Stimulated activated CD4-positive, alpha-beta T cell treated with anti-CD3 and anti-CD28 coated beads, Interleukin-4, amount 100 ng/mL, for 48 hours (primary cell): ENCODE data around the gene IMPDH2.
"Not testable (repeated sequence)": the region's sequence is repeated elsewhere in the genome, so short reads cannot be mapped to it uniquely, and the experiment has no call there.

Experiments
- DNase-seq, 2 donors: peaks; one replicate each; pipeline ENCODE4 v3.0.0-alpha.2; 2020; ENCODE audit warnings: low read depth in 2 of 2

The IMPDH2 gene

DNA sequence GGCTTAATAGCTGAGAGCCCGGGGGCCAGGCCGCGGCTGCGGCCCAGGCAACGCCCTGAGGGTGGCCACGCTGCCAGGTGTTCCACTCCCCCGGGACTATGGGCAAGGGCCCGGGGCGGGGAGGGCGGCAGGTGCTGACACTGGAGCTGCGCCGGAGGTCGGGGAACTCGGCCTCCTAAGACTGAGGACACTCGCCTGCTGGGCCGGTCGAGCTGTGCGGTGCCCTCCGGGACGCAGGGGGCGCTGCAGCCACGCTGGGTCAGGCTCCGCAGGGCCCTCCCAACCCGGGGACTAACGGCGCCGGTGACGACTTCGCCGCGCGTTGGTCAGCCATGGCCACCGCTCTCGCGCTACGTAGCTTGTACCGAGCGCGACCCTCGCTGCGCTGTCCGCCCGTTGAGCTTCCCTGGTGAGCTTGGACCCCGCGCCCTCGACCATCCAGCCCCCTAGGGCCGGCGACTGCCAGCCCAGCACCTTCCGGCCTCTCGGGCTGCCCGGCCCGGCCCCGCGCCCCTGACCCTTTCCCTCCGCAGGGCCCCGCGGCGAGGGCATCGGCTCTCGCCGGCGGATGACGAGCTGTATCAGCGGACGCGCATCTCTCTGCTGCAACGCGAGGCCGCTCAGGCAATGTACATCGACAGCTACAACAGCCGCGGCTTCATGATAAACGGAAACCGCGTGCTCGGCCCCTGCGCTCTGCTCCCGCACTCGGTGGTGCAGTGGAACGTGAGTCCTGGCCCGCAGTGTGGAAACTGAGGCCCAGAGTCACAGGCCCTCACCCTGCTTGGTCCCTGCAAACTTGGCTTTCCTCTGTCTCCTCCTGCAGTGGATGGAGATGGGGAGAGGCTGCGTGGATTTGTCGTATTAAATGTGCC lies 7.1 kb downstream of the IMPDH2 start, which contains the start of gene NDUFAF3:
Gene NDUFAF3 (plus strand): TSS at position 309 of the 875 bp plus-strand sequence. CDS start 24 bp downstream, at position 333.
- peak; percentile 90 to 96 for DNase-seq

- peak; percentile 99 for DNase-seq
Observed at GRCh38 chr3:49021213-49021812, 7.9 kb downstream of the IMPDH2 start.

- no peak for DNase-seq
Observed at GRCh38 chr3:49020330-49021212, 8.6 kb downstream of the IMPDH2 start.

DNA sequence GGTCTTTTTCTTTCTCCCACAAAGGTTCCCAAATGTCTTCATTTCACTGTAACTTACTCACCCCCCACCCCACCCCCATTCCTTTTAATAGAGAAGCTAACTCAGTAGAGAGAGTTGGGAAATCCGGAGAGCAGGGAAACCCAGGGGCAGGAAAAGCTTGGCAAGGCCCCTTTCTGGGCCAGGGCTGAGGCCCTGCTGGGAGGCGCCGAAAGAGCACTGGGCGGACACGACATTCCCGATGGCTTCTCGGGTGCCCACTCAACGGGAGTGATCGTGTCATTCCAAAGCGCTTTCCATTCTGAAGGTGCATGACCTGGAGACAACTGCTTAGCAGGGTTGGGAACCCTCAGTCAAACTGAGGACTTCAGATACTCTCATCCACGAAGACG lies 9.3 kb downstream of the IMPDH2 start:
- no peak for DNase-seq

GRCh38 chr3:49018707-49019006 lies 10.5 kb downstream of the IMPDH2 start:
- no peak for DNase-seq

- DNase-seq: peak in 1 of 2 donors; percentile 52
Observed at GRCh38 chr3:49017971-49018706, 11.1 kb downstream of the IMPDH2 start, which contains the start of gene DALRD3. Gene DALRD3, minus strand, starts transcription at chr3:49018580. Its CDS starts 16 bp downstream, at chr3:49018564.

- no peak for DNase-seq
Observed at GRCh38 chr3:49017229-49017970, 11.8 kb downstream of the IMPDH2 start.

DNA sequence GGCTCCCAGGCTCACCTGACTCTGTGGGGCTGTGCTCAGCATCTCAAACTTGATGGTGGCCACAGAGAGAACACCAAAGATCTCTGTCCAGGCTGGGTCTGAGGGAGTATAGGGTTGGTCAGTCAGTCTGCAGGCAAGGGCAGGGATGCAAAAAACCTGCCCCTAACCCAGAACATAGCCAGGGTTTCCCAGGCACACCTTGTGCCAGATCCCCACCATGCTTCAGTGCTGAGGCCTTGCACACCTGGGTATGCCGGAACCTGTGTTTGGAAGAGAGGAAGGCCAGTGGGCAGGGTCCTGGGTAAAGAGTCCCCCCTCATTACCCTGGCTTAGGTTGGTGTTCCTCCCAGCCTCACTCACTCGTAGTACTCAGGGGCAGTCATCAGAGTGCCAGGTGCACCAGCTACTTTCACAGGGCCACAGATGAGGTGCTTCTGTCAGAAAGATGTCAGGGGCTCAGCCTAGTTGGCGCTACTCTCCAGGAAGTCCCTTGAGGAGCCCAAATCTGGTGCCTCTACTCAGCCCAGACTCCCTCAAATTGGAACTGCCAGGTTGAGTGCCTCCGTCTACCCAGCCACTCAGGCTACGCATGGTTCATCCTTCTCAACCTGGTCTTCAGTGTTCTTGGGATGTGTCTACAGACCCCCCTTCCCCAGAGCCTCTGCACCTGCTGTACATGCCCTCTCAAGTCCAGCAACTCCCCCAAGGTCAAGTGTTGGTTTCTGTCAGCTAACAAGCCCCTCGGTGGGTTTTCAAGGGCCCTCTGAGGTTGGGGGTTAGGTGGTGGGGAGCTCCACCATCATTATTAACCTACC lies 12.6 kb downstream of the IMPDH2 start:
- no peak for DNase-seq

DNA sequence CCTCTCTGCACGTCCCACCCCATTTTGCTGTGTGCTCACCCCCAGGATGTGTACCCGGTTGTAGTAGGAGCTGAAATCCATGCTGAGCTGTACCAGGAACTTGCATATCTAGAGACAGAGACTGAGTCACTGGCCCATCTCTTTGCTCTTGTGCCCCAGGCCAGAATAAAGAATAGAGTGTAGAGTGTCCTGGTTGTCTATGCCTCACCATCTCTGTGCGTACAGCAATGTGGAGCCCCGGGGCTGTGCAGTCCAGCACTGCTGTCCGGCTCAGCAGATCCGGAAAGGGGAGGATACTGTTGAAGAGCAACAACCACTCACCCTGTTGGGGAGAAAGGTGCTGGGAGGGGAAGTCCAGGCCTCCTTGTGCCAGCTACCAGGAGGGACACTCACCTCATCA lies 13.4 kb downstream of the IMPDH2 start:
- DNase-seq: no peak

GRCh38 chr3:49015072-49015471 lies 14.1 kb downstream of the IMPDH2 start:
- DNase-seq: no peak

DNA sequence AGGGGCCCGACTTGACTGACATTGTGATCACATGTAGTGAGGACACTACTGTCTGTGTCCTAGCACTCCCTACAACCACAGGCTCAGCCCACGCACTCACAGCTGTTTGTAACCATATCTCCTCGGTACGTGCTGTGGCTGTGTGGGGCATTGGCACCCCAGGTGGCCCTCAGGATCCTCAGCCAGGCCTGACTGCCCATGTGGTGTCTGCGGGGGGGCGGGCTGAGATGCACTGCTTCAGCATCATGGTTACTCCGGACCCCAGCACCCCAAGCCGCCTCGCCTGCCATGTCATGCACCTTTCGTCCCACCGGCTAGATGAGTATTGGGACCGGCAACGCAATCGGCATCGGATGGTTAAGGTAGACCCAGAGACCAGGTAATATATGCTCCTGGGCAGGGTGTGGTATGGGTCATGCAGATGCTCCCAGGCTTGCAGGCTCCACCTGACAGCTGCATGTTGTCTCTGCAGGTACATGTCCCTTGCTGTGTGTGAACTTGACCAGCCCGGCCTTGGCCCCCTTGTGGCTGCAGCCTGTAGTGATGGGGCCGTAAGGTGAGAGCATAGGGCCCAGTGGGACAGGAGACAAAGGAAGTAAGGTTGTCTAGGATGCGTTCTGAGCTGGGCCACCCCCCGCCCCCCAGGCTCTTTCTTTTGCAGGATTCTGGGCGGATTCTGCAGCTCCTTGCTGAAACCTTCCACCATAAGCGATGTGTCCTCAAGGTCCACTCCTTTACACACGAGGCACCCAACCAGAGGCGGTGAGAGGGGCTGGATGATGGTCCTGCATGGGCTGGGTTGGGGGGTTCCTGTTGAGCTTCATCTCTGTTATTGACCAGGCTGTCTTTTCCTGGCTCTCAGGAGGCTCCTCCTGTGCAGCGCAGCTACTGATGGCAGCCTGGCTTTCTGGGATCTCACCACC lies 15.2 kb downstream of the IMPDH2 start:
- no peak for DNase-seq

DNA sequence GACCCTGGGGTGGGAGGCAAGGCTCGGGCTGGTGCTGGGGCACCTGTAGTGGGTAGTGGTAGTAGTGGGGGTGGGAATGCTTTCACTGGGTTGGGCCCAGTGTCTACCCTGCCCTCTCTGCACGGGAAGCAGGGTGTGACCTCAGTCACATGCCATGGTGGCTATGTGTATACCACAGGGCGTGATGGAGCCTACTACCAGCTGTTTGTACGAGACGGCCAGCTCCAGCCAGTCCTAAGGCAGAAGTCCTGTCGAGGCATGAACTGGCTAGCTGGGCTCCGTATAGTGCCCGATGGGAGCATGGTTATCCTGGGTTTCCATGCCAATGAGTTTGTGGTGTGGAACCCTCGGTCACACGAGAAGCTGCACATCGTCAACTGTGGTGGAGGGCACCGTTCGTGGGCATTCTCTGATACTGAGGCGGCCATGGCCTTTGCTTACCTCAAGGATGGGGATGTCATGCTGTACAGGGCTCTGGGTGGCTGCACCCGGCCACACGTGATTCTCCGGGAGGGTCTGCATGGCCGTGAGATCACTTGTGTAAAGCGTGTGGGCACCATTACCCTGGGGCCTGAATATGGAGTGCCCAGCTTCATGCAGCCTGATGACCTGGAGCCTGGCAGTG lies 16.0 kb downstream of the IMPDH2 start:
- no peak for DNase-seq

- no peak for DNase-seq
Observed at GRCh38 chr3:49012441-49013017, 16.7 kb downstream of the IMPDH2 start.

DNA sequence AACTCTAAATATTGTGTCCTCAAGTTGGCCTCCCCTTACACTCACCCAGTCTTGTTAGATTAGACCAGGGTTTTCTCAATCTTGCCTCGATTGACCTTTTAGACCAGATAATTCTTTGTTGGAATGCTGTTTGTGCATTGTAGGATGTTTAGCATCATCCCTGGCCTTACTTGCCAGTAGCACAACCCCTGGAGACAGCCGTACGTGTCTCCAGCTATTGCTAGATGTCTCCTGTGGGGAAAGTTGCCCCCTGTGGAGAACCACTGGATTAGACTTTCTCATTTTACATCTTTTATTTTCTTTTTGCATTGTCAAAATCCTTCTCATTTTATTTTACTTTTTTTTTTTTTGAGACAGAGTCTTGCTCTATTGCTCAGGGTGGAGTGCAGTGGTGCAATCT lies 19.8 kb downstream of the IMPDH2 start:
- no peak for DNase-seq

GRCh38 chr3:49008627-49009026 lies 20.6 kb downstream of the IMPDH2 start:
- not testable (repeated sequence) for DNase-seq

DNA sequence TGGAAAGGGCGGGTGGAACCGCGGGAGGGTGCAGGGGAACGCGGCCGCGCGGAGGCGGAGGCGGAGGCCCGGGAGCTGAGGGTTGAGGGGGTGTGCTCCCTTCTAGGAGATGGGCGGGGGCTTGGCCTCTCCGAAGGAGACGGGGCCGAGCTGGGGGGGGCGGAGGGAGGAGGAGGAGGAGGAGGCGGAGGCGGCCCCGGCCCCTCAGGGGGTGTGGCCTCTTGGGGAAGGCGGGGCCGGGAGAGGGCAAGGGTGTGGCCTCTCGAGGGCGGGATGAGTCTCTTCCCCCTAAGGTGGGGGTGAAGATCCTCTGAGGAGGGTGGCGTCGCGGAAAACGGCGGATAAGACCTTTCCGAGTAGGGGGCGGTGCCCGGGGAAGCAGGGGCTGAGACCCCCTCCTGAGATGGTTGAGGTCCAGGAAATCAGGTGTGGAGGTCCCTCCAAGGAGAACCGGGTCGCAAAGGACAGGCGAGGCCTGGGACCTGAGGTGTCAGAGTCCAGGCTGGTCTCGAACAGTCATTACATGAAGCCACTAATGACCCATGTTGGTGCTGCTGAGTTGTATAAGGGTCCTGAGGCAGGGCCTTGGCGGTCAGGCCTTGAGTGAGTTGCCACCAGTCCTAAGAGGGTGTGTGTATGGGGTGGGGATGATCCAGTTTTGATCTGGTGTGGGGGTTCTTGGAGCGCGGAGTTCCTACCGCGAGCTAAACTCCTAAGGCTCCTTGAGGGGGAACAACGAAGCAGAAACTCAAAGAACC lies 21.2 kb downstream of the IMPDH2 start:
- DNase-seq: peak; percentile 82 to 86

- peak; percentile 94 to 97 for DNase-seq
Observed at GRCh38 chr3:49007068-49007770, 22.0 kb downstream of the IMPDH2 start, which contains the start of gene WDR6. Gene WDR6, plus strand, starts transcription at chr3:49007391. Its CDS starts 41 bp downstream, at chr3:49007432.
